Mesenchymal stem cell (in vitro differentiated cells and primary cell): Measurements from ENCODE around the gene EXOC6B.
"Not testable (repeated sequence)": the region's sequence is repeated elsewhere in the genome, so short reads cannot be mapped to it uniquely, and the experiment has no call there.

Source experiments
- DNase-seq: peaks from one replicate; pipeline ENCODE4 v3.0.0-alpha.2; 2013
- H2AFZ ChIP-seq: one replicate; pipeline ENCODE4 v1.6.1; 2013; ENCODE audit warnings: low read depth, mild to moderate bottlenecking, control low read depth, inconsistent platforms, low read length, moderate library complexity
- H2AK5ac ChIP-seq: 2 replicates; pipeline ENCODE4 v1.6.1; 2013; ENCODE audit warnings: low read length, moderate library complexity, mild to moderate bottlenecking, inconsistent platforms; ENCODE audit not compliant: severe bottlenecking
- H2BK120ac ChIP-seq: one replicate; pipeline ENCODE4 v1.6.1; 2013; ENCODE audit warnings: low read depth, mild to moderate bottlenecking, inconsistent platforms, low read length, moderate library complexity
- H2BK12ac ChIP-seq, 2 experiments: one replicate each; pipeline ENCODE4 v1.6.1; 2013; ENCODE audit warnings: inconsistent platforms in 2 of 2, low read length in 2 of 2, mild to moderate bottlenecking in 2 of 2, moderate library complexity in 2 of 2, control low read depth in 1 of 2
- H2BK15ac ChIP-seq: one replicate; pipeline ENCODE4 v1.6.1; 2013; ENCODE audit warnings: mild to moderate bottlenecking, low read depth, inconsistent platforms; ENCODE audit not compliant: poor library complexity, severe bottlenecking
- H2BK5ac ChIP-seq: 2 replicates; pipeline ENCODE4 v1.6.1; 2013; ENCODE audit warnings: low read depth, mild to moderate bottlenecking, low read length, control low read depth, inconsistent platforms; ENCODE audit not compliant: poor library complexity, severe bottlenecking
- H3K14ac ChIP-seq, 2 experiments: one replicate each; pipeline ENCODE4 v1.6.1; 2013; ENCODE audit warnings: inconsistent platforms in 2 of 2, low read length in 2 of 2, control low read depth in 1 of 2, mild to moderate bottlenecking in 1 of 2, moderate library complexity in 1 of 2
- H3K18ac ChIP-seq, 2 experiments: one replicate each; pipeline ENCODE4 v1.6.1; 2013; ENCODE audit warnings: inconsistent platforms in 2 of 2, low read length in 2 of 2, control low read depth in 1 of 2, low read depth in 1 of 2, mild to moderate bottlenecking in 1 of 2
- H3K23ac ChIP-seq, 2 experiments: one replicate each; pipeline ENCODE4 v1.6.1; 2013; ENCODE audit warnings: inconsistent platforms in 2 of 2, low read length in 2 of 2, mild to moderate bottlenecking in 2 of 2, moderate library complexity in 2 of 2, control low read depth in 1 of 2
- H3K27ac ChIP-seq: 2 replicates; pipeline ENCODE4 v1.5.1; 2013; ENCODE audit warnings: mild to moderate bottlenecking, moderate library complexity, low read length, control low read depth, inconsistent platforms; ENCODE audit not compliant: poor library complexity, severe bottlenecking
- H3K27me3 ChIP-seq, 2 experiments: 2 replicates each; pipeline versions ENCODE4 v1.6.1 to v1.7.0; 2013; ENCODE audit warnings: low read length in 2 of 2, mild to moderate bottlenecking in 2 of 2, moderate library complexity in 2 of 2, control low read depth in 1 of 2, inconsistent platforms in 1 of 2; ENCODE audit not compliant: control insufficient read depth in 1 of 2, insufficient read depth in 1 of 2
- H3K36me3 ChIP-seq, 2 experiments: 2 replicates each; pipeline versions ENCODE4 v1.6.1 to v1.7.0; 2013; ENCODE audit warnings: low read length in 2 of 2, control low read depth in 1 of 2, inconsistent platforms in 1 of 2, low read depth in 1 of 2, mild to moderate bottlenecking in 1 of 2; ENCODE audit not compliant: insufficient read depth in 2 of 2, control insufficient read depth in 1 of 2
- H3K4ac ChIP-seq, 2 experiments: one replicate each; pipeline ENCODE4 v1.6.1; 2013; ENCODE audit warnings: inconsistent platforms in 2 of 2, low read length in 2 of 2, mild to moderate bottlenecking in 2 of 2, moderate library complexity in 2 of 2, control low read depth in 1 of 2, low read depth in 1 of 2
- H3K4me1 ChIP-seq: 2 replicates; pipeline ENCODE4 v1.6.1; 2013; ENCODE audit warnings: low read depth, low read length, control low read depth; ENCODE audit not compliant: control insufficient read depth, insufficient read depth
- H3K4me2 ChIP-seq: 2 replicates; pipeline ENCODE4 v1.6.1; 2013; ENCODE audit warnings: low read length, mild to moderate bottlenecking, inconsistent platforms; ENCODE audit not compliant: poor library complexity, severe bottlenecking
- H3K4me3 ChIP-seq, 2 experiments: 2 replicates each; pipeline versions ENCODE4 v1.5.1 to v1.7.0; 2013; ENCODE audit warnings: low read length in 2 of 2, mild to moderate bottlenecking in 2 of 2, control low read depth in 1 of 2, low read depth in 1 of 2; ENCODE audit not compliant: insufficient read depth in 1 of 2
- H3K79me1 ChIP-seq: replicated peaks from 2 replicates; pipeline ENCODE4 v1.6.1; 2013; ENCODE audit warnings: mild to moderate bottlenecking, control low read depth, low read length, inconsistent platforms; ENCODE audit not compliant: poor library complexity, severe bottlenecking
- H3K9ac ChIP-seq: 2 replicates; pipeline ENCODE4 v1.7.0; 2013; ENCODE audit warnings: mild to moderate bottlenecking, low read length, moderate library complexity
- H3K9me3 ChIP-seq: 2 replicates; pipeline ENCODE4 v1.7.0; 2013; ENCODE audit warnings: mild to moderate bottlenecking, low read length; ENCODE audit not compliant: control insufficient read depth
- H4K8ac ChIP-seq: one replicate; pipeline ENCODE4 v1.6.1; 2013; ENCODE audit warnings: inconsistent platforms, mild to moderate bottlenecking, low read length, moderate library complexity
- H4K91ac ChIP-seq: one replicate; pipeline ENCODE4 v1.6.1; 2013; ENCODE audit warnings: mild to moderate bottlenecking, low read length, inconsistent platforms
- WGBS: methylation state at CpG from one replicate; pipeline ENCODE4 v1.1.7; 2013; ENCODE audit warnings: mixed read lengths; 5-methylcytosine and 5-hydroxymethylcytosine counted together

EXOC6B gene

DNA sequence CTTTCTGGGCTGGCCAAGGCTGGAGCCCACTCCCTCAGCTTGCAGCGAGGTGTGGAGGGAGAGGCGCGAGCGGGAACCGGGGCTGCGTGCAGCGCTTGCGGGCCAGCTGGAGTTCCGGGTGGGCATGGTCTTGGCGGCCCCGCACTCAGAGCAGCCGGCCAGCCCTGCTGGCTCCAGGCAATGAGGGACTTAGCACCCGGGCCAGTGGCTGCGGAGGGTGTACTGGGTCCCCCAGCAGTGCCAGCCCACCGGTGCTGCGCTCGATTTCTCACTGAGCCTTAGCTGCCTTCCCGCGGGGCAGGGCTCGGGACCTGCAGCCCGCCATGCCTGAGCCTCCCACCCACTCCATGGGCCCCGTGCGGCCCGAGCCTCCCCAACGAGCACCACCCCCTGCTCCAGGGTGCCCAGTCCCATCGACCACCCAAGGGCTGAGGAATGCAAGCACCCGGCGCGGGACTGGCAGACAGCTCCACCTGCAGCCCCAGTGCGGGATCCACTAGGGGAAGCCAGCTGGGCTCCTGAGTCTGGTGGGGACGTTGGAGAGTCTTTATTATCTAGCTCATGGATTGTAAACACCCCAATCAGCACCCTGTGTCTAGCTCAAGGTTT is 404.0 kb downstream of the EXOC6B start:
- not testable (repeated sequence) for H3K4me3 ChIP-seq, H3K14ac ChIP-seq, H3K27ac ChIP-seq, H2BK5ac ChIP-seq, H4K8ac ChIP-seq, H3K4me1 ChIP-seq, DNase-seq, H2BK15ac ChIP-seq, H3K9ac ChIP-seq, H3K4ac ChIP-seq, H2BK120ac ChIP-seq, H3K79me1 ChIP-seq, H3K4me2 ChIP-seq, H3K9me3 ChIP-seq, H3K27me3 ChIP-seq, H3K18ac ChIP-seq, H3K23ac ChIP-seq, H3K36me3 ChIP-seq, H4K91ac ChIP-seq, H2AFZ ChIP-seq, H2BK12ac ChIP-seq, H2AK5ac ChIP-seq
- whole genome bisulfite sequencing: 98% methylated on average over 25 of the region's 31 CpGs

DNA sequence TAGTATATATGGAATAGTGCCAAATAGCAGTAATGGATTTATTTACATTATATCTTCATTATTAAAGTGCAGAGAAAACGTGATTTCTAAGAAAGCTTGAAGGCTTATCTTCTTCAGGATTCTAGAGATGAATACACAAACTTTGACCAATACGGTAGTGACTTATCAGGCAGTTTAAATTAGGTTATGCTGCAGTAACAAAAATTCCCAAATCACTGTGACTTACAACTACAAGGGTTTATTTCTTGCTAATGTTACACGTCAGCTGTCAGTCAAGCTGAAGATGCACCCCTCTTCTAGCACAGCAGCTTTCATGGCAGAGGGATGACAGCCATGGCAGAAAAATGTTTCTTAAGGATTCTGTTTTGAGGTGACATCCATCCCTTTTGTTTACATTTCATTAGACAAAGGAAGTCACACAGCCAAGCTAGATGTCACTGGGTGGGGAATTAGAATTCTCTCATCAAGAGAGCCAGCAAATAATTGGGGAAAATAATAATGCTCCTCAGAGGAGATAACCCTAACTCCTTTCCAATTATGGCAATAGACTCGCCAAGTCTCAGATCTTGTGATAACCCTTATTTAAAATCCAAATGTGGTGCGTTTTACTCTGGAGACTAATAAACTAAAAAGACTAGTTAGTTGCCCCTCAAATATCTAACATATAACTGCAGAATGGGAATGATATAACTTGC is 409.9 kb downstream of the EXOC6B start:
- no peak overlapping the region for H3K4me3 ChIP-seq
- H3K23ac ChIP-seq: no peak overlapping the region
- no peak overlapping the region for H2BK120ac ChIP-seq
- no peak overlapping the region for H4K91ac ChIP-seq
- no peak overlapping the region for H3K18ac ChIP-seq
- H2AFZ ChIP-seq: no peak overlapping the region
- no peak overlapping the region for H3K4ac ChIP-seq
- no peaks in the 10 kb centered on the region for H3K79me1 ChIP-seq
- no peak overlapping the region for H3K4me2 ChIP-seq
- H3K4me1 ChIP-seq: no peaks in the 10 kb centered on the region
- no peak overlapping the region for H3K14ac ChIP-seq
- DNase-seq: no peak
- no peak overlapping the region for H4K8ac ChIP-seq
- H2BK15ac ChIP-seq: no peak overlapping the region
- H2BK12ac ChIP-seq: no peak overlapping the region
- H3K27ac ChIP-seq: no peak overlapping the region
- WGBS: 100% methylated on average over 3 of the region's 5 CpGs
- H3K27me3 ChIP-seq: no peaks in the 10 kb centered on the region
- H3K9me3 ChIP-seq: no peaks in the 10 kb centered on the region
- H3K36me3 ChIP-seq: no peaks in the 10 kb centered on the region
- H2BK5ac ChIP-seq: no peak overlapping the region
- no peak overlapping the region for H3K9ac ChIP-seq
- H2AK5ac ChIP-seq: no peak overlapping the region

GRCh38 chr2:72415241-72415661 is 410.6 kb downstream of the EXOC6B start:
- H2BK15ac ChIP-seq: no peak overlapping the region
- no peak overlapping the region for H3K4me2 ChIP-seq
- H3K9ac ChIP-seq: peak overlapping the region; percentile 36
- peak; percentile 6 for DNase-seq
- no peak overlapping the region for H2AFZ ChIP-seq
- WGBS: 76% methylated on average over 2 of the region's 2 CpGs
- no peak overlapping the region for H3K4ac ChIP-seq
- no peak overlapping the region for H2BK12ac ChIP-seq
- H3K27ac ChIP-seq: no peak overlapping the region
- H2BK5ac ChIP-seq: no peak overlapping the region
- H4K91ac ChIP-seq: no peak overlapping the region
- H3K27me3 ChIP-seq: no peaks in the 10 kb centered on the region
- H3K14ac ChIP-seq: no peak overlapping the region
- H3K18ac ChIP-seq: no peak overlapping the region
- H3K36me3 ChIP-seq: no peaks in the 10 kb centered on the region
- H2AK5ac ChIP-seq: no peak overlapping the region
- no peak overlapping the region for H3K4me3 ChIP-seq
- H4K8ac ChIP-seq: no peak overlapping the region
- H3K23ac ChIP-seq: no peak overlapping the region
- H3K4me1 ChIP-seq: no peaks in the 10 kb centered on the region
- H3K9me3 ChIP-seq: no peaks in the 10 kb centered on the region
- H2BK120ac ChIP-seq: no peak overlapping the region
- no peaks in the 10 kb centered on the region for H3K79me1 ChIP-seq

DNA sequence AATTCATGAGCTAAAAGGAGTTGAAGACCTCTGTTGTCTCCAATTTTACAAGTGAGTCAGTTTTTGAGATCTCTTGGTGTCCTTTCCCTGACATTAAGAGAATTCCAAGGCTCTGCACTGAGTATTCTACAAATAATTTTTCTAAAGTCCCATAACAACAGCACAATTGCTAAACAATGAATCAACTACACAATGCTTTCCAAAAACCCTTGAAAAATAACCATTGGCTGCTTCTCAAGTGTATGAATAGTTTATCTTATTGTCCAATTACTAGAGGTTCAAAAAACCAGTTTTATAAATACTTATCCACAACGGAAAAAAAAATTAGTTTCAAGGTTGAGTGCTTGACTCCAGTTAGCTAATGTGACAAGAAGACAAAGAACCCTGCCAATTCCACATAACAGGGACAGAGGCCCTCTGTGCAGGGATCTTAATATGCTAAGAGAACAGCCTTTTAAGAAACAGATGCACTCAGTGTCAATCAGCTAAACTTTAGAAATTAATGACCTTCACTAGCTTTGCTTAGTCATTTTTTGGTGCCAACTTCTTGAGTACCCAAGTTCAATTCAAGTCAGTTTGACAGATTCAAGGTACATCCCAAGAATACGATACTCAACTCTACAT is 411.6 kb downstream of the EXOC6B start:
- DNase-seq: no peak
- Histone ChIP-seq H2BK12ac (no peak overlapping the region), H3K23ac (no peak overlapping the region)

More for the DNA sequence above, 411.6 kb downstream of the EXOC6B start:
- H3K9ac ChIP-seq: peak overlapping the region; percentile 31
- H3K4ac ChIP-seq: no peak overlapping the region
- no peak overlapping the region for H2AK5ac ChIP-seq
- no peak overlapping the region for H4K8ac ChIP-seq
- H3K27ac ChIP-seq: no peak overlapping the region
- H3K9me3 ChIP-seq: no peaks in the 10 kb centered on the region
- H3K4me1 ChIP-seq: no peaks in the 10 kb centered on the region
- H3K36me3 ChIP-seq: no peaks in the 10 kb centered on the region
- H3K79me1 ChIP-seq: no peaks in the 10 kb centered on the region
- H3K27me3 ChIP-seq: no peaks in the 10 kb centered on the region
- H3K14ac ChIP-seq: no peak overlapping the region
- H3K18ac ChIP-seq: no peak overlapping the region
- no peak overlapping the region for H3K4me3 ChIP-seq
- no peak overlapping the region for H3K4me2 ChIP-seq
- no peak overlapping the region for H2BK120ac ChIP-seq
- WGBS: 100% methylated on average over 1 of the region's 2 CpGs
- H4K91ac ChIP-seq: no peak overlapping the region
- H2BK15ac ChIP-seq: no peak overlapping the region
- no peak overlapping the region for H2BK5ac ChIP-seq
- H2AFZ ChIP-seq: no peak overlapping the region
